Measurements from ENCODE around the gene TDRD10. TPM values are rescaled to one million over a fixed set of nuclear protein-coding genes. Genes with fewer than 3 reads are reported as not detected.

Gene TDRD10
- total RNA-seq, 4 donors from 2014 or later = 0.61 to 4.2 (median 0.62) TPM

GRCh38 chr1:154478013-154478412 lies 24.0 kb upstream of the TDRD10 start:
- no peak overlapping the region for H3K4me3 ChIP-seq
- H3K27me3 ChIP-seq = no peaks in the 10 kb centered on the region
- ATAC-seq (no peak), DNase-seq (no peak)
- intact Hi-C loops (cut with DNase I; ENCODE audit: low total_unique reads) = loop anchor here (5.0 kb wide), 1 partner anchor 609 kb away; no protein-coding TSS in a partner anchor
- H3K4me1 ChIP-seq = peaks cover 0 to 7% of the 10 kb centered on the region in 2 donors
- H3K27ac ChIP-seq = no peak overlapping the region
- no peaks in the 10 kb centered on the region for H3K36me3 ChIP-seq
- no peak for TF ChIP-seq POLR2A (IDR thresholded peaks at IDR 0.05)
- TF ChIP-seq CTCF (IDR thresholded peaks at IDR 0.05 in 4 of 5, conservative IDR thresholded peaks at IDR 0.05 in 1 of 5) = no peak
- in situ Hi-C loops (cut with MboI; ENCODE audit: low sequenced_read_pairs in 4 of 4) = no loop called here
- no peaks in the 10 kb centered on the region for H3K9me3 ChIP-seq

- in situ Hi-C loops (cut with MboI; ENCODE audit: low sequenced_read_pairs in 4 of 4) = no loop called here
- intact Hi-C loops (cut with DNase I; ENCODE audit: low total_unique reads) = loop anchor here (5.0 kb wide), 1 partner anchor 609 kb away; no protein-coding TSS in a partner anchor
- H3K4me3 ChIP-seq = no peak overlapping the region
Observed at GRCh38 chr1:154478639-154479038, 23.4 kb upstream of the TDRD10 start.

DNA sequence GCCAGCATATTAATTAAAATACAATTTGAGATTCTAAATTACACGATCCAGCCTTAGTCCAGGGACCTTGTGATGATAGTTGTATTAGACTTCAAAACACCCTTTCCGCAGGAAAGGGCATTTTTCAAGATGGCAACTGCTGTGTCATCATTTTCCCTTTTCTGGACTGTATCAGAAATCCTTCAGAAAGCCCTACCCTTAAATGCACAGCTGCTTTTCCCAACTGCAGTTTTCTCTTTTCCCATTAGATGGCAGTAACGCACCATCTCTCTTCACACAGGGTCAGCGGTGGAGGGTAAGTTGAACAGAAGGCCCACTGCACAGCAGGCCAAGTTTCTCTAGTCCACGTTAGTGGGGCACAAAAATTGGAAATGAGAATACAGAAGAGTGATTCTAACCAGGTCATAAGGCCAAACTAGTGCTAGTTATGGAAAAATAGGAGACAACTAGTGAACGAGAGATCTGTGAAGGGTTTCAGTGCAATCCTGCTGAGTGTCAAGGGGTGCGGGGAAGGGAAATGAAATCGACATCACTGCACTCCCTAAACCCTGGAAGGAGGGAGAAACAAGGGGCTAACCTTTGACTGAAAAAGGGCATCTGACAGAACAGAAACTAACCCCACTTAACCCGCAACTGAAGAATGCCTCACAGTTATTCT lies 22.1 kb upstream of the TDRD10 start:
- Histone ChIP-seq H3K9me3 (no peaks in the 10 kb centered on the region), H3K27me3 (no peaks in the 10 kb centered on the region), H3K27ac (no peak overlapping the region), H3K4me1 (peaks cover 0 to 11% of the 10 kb centered on the region in 2 donors), H3K36me3 (no peaks in the 10 kb centered on the region), H3K4me3 (no peak overlapping the region)
- in situ Hi-C loops (cut with MboI; ENCODE audit: low sequenced_read_pairs in 4 of 4) = loop anchor here (5.0 to 10.0 kb wide), 2 partner anchors 65 to 72 kb away; no protein-coding TSS in a partner anchor
- ATAC-seq = peak; percentile 87 to 95
- intact Hi-C loops (cut with DNase I; ENCODE audit: low total_unique reads) = loop anchor here (1.0 to 5.0 kb wide), 3 partner anchors 66 to 607 kb away; no protein-coding TSS in a partner anchor
- no peak for TF ChIP-seq POLR2A (IDR thresholded peaks at IDR 0.05)
- peak; percentile 79 to 94 (median 88) for TF ChIP-seq CTCF (IDR thresholded peaks at IDR 0.05 in 4 of 5, conservative IDR thresholded peaks at IDR 0.05 in 1 of 5)
- peak in 1 of 2 donors; percentile 52 for DNase-seq

More at GRCh38 chr1:154478639-154479038, 23.4 kb upstream of the TDRD10 start:
- H3K27me3 ChIP-seq = no peaks in the 10 kb centered on the region
- H3K27ac ChIP-seq = no peak overlapping the region
- H3K36me3 ChIP-seq = no peaks in the 10 kb centered on the region
- H3K4me1 ChIP-seq = peaks cover 0 to 7% of the 10 kb centered on the region in 2 donors
- no peak for ATAC-seq
- TF ChIP-seq CTCF (IDR thresholded peaks at IDR 0.05 in 4 of 5, conservative IDR thresholded peaks at IDR 0.05 in 1 of 5) = no peak
- no peak for TF ChIP-seq POLR2A (IDR thresholded peaks at IDR 0.05)
- no peaks in the 10 kb centered on the region for H3K9me3 ChIP-seq
- DNase-seq = no peak

DNA sequence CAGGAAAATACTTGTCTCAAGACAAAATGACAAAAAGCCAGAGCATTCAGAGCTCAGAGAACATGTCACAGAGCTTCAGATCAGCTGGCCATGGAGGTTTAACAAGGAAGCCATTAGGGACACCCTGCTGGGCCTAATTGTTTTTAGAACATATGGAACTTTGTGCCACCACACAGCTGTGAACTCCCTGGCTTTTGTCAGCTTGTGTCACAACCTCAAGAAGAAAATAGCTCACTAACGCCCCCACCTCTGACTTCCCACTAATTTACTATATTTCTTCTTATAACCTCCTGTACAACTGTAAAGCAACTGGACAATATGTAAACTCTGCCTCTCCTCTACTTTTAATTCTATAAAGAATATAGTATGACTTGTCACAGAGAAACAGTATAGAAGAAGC lies 21.0 kb upstream of the TDRD10 start:
- Histone ChIP-seq H3K9me3 (no peaks in the 10 kb centered on the region), H3K36me3 (no peaks in the 10 kb centered on the region), H3K27ac (peak overlapping the region in 2 of 4 donors; percentile 33 to 42), H3K4me1 (peaks cover 3 to 20% of the 10 kb centered on the region in 2 donors), H3K4me3 (no peak overlapping the region), H3K27me3 (no peaks in the 10 kb centered on the region)
- DNase-seq (no peak), ATAC-seq (no peak)
- intact Hi-C loops (cut with DNase I; ENCODE audit: low total_unique reads) (no loop called here), in situ Hi-C loops (cut with MboI; ENCODE audit: low sequenced_read_pairs in 4 of 4) (loop anchor here (5.0 to 10.0 kb wide), 2 partner anchors 64 to 71 kb away; no protein-coding TSS in a partner anchor)
- TF ChIP-seq CTCF (IDR thresholded peaks at IDR 0.05 in 4 of 5, conservative IDR thresholded peaks at IDR 0.05 in 1 of 5) = no peak
- no peak for TF ChIP-seq POLR2A (IDR thresholded peaks at IDR 0.05)

Data from gastrocnemius medialis (tissue), 4 donors.